ENCODE results near the gene CALB2.

The CALB2 gene

DNA sequence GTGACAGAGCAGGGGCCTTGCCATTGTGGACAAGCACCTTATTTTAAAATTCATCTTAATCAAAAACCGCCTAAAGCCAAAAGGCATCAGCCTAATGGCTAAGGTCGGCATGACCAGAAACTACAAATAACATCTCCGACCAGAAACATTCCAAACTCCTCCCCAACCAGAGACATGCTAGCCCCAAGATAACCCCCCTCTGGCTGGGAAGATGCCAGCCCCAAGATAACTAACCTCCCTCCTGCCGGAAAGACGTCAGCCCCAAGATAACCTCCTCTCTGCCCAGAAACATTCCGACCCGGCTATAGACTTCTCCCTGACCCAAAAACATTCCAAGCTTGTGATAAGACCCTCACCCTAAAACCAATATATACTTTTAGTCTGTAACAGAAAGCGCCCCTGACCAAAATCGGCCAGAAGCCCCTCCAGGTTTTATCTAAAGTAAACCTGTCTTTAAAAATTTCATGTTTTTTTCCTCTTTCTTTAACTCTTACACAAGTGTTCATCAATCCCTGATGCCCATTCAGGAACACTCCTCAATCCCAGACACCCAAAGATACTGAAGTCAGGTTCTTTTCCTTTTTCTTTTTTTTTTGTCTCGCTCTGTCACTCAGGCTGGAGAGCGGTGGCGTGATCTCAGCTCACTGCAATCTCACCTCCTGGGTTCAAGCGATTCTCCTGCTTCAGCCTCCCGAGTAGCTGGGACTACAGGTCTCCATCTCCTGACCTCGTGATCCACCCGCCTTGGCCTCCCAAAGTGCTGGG, 50.7 kb downstream of the CALB2 start:
- no peaks in the 10 kb centered on the region for H3K36me3 Mint-ChIP-seq (ENCODE audit: low read depth)
- peaks cover 62% of the 10 kb centered on the region for H3K27me3 Mint-ChIP-seq (ENCODE audit: low read depth, poor library complexity)
- DNase-seq = no peak
- H3K4me1 Mint-ChIP-seq = peaks cover 15% of the 10 kb centered on the region
- peaks cover 15% of the 10 kb centered on the region for H3K9me3 Mint-ChIP-seq
- no peak overlapping the region for H3K4me3 Mint-ChIP-seq
- TF ChIP-seq, protein P1, sequence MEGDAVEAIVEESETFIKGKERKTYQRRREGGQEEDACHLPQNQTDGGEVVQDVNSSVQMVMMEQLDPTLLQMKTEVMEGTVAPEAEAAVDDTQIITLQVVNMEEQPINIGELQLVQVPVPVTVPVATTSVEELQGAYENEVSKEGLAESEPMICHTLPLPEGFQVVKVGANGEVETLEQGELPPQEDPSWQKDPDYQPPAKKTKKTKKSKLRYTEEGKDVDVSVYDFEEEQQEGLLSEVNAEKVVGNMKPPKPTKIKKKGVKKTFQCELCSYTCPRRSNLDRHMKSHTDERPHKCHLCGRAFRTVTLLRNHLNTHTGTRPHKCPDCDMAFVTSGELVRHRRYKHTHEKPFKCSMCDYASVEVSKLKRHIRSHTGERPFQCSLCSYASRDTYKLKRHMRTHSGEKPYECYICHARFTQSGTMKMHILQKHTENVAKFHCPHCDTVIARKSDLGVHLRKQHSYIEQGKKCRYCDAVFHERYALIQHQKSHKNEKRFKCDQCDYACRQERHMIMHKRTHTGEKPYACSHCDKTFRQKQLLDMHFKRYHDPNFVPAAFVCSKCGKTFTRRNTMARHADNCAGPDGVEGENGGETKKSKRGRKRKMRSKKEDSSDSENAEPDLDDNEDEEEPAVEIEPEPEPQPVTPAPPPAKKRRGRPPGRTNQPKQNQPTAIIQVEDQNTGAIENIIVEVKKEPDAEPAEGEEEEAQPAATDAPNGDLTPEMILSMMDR (IDR thresholded peaks at IDR 0.05) = no peak
- no peak overlapping the region for H3K27ac Mint-ChIP-seq

- Mint-ChIP-seq H3K4me1 (peaks cover 12% of the 10 kb centered on the region), H3K4me3 (no peak overlapping the region), H3K27ac (no peak overlapping the region), H3K36me3 (ENCODE audit: low read depth) (no peaks in the 10 kb centered on the region), H3K27me3 (ENCODE audit: low read depth, poor library complexity) (peaks cover 57% of the 10 kb centered on the region), H3K9me3 (peaks cover 10% of the 10 kb centered on the region)
- TF ChIP-seq, protein P1 (IDR thresholded peaks at IDR 0.05) = no peak
- DNase-seq = no peak
Observed at GRCh38 chr16:71410146-71410545, 51.6 kb downstream of the CALB2 start.

DNA sequence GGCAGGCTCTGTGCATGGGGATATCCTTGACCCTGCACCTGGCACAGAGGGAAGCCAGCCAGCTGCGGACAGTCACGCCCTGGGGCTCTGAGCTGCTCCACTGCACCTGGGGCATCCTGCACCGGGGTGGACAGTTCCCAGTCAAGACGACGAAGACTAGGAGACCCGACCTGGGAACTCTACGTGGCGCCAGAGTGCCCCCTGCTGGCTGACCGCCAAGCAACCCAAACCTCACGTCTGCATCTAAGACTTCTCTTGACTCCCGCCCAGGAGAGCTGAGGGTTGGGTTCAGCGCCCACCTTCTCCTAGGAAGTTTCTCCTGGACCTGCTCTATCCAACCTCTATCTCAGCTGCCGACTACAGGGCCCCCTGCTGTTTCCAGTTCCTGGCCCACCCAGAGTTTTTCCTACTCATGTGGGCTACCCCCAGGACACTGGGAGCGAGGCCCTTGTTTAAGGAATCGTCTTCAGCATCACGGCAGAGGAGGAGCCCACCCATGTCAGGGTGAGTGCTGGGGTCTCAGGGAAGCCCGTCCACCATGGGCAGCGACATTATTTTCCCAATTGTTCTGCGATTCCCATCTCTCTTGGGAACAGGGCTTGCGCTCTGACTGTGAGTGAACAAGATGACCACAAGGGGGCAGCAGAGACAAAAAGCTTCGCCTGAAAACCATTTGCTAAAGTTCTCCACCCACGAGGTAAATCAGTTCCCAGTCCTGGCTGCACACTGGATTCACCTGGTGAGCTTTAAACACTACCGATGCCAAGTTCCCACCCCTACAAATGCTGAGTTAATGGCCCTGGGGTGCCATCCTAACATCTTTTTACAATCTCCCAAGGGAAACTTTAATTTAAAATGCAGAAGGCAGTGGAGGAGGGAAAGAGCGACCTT, 54.0 kb downstream of the CALB2 start:
- peak overlapping the region; percentile 64 for H3K4me3 Mint-ChIP-seq
- no peak overlapping the region for H3K27ac Mint-ChIP-seq
- peaks cover 60% of the 10 kb centered on the region for H3K27me3 Mint-ChIP-seq (ENCODE audit: low read depth, poor library complexity)

GRCh38 chr16:71413341-71413740, 54.8 kb downstream of the CALB2 start:
- H3K36me3 Mint-ChIP-seq (ENCODE audit: low read depth) = no peaks in the 10 kb centered on the region
- H3K27ac Mint-ChIP-seq = no peak overlapping the region
- DNase-seq = no peak
- no peak overlapping the region for H3K4me3 Mint-ChIP-seq
- TF ChIP-seq, protein P1 (IDR thresholded peaks at IDR 0.05) = no peak
- H3K4me1 Mint-ChIP-seq = peaks cover 12% of the 10 kb centered on the region
- H3K9me3 Mint-ChIP-seq = no peaks in the 10 kb centered on the region
- peaks cover 64% of the 10 kb centered on the region for H3K27me3 Mint-ChIP-seq (ENCODE audit: low read depth, poor library complexity)

More for the DNA sequence above, 54.0 kb downstream of the CALB2 start:
- TF ChIP-seq, protein P1 (IDR thresholded peaks at IDR 0.05) = peak; percentile 78
- no peaks in the 10 kb centered on the region for H3K36me3 Mint-ChIP-seq (ENCODE audit: low read depth)
- DNase-seq = peak; percentile 85
- no peaks in the 10 kb centered on the region for H3K9me3 Mint-ChIP-seq
- H3K4me1 Mint-ChIP-seq = peaks cover 12% of the 10 kb centered on the region

DNA sequence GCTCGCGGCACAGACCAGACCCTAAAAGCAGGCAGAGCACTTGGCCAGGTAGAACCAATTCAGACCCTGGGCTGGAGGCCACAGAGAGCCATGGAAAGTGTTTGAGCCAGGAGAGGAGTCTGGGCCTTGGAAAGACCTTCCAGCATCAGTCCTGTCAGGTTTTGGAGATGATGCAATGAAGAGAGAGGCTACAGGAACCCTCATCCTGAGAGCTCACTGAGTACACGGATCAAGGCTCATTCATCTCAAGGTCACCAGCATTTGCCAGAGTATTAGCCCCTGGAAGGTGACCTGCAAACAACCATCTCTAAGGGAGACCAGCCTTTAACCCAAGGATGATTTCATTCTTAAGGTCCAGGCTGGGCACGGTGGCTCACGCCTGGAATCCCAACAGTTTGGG, 55.5 kb downstream of the CALB2 start:
- Mint-ChIP-seq H3K4me3 (no peak overlapping the region), H3K4me1 (peaks cover 12% of the 10 kb centered on the region), H3K36me3 (ENCODE audit: low read depth) (no peaks in the 10 kb centered on the region), H3K9me3 (no peaks in the 10 kb centered on the region), H3K27ac (no peak overlapping the region), H3K27me3 (ENCODE audit: low read depth, poor library complexity) (peaks cover 64% of the 10 kb centered on the region)
- TF ChIP-seq, protein P1 (IDR thresholded peaks at IDR 0.05) = no peak
- DNase-seq = no peak

Data from nephron progenitor cell (in vitro differentiated cells).